HG03460 (cell line): Measurements from ENCODE around the gene GAL3ST2.
"Not testable (repeated sequence)": the region's sequence is repeated elsewhere in the genome, so short reads cannot be mapped to it uniquely, and the experiment has no call there.

ENCODE experiments used
- ATAC-seq: cut with Tn5 transposase; IDR thresholded peaks from one replicate; pipeline ENCODE4 v1.9.1; 2021; ENCODE audit not compliant: unreplicated experiment

Gene GAL3ST2

GRCh38 chr2:241791385-241791784 is 14.8 kb downstream of the GAL3ST2 start:
- ATAC-seq = not testable (repeated sequence)

- ATAC-seq = no peak
Observed at GRCh38 chr2:241793385-241793784, 16.8 kb downstream of the GAL3ST2 start.

- no peak for ATAC-seq
Observed at GRCh38 chr2:241794250-241794823, 17.7 kb downstream of the GAL3ST2 start.

GRCh38 chr2:241795021-241795999 is 18.7 kb downstream of the GAL3ST2 start:
- ATAC-seq = no peak

- no peak for ATAC-seq
Observed at GRCh38 chr2:241796209-241796608, 19.6 kb downstream of the GAL3ST2 start.

- no peak for ATAC-seq
Observed at GRCh38 chr2:241796610-241797138, 20.1 kb downstream of the GAL3ST2 start.

GRCh38 chr2:241797441-241798080 is 20.9 kb downstream of the GAL3ST2 start:
- no peak for ATAC-seq

- no peak for ATAC-seq
Observed at GRCh38 chr2:241798081-241798630, 21.5 kb downstream of the GAL3ST2 start.

GRCh38 chr2:241798631-241799521 is 22.3 kb downstream of the GAL3ST2 start:
- no peak for ATAC-seq

GRCh38 chr2:241799522-241800197 is 23.0 kb downstream of the GAL3ST2 start:
- no peak for ATAC-seq

GRCh38 chr2:241800198-241800903 is 23.7 kb downstream of the GAL3ST2 start:
- not testable (repeated sequence) for ATAC-seq

GRCh38 chr2:241801611-241802420 is 25.2 kb downstream of the GAL3ST2 start:
- no peak for ATAC-seq

GRCh38 chr2:241802421-241803318 is 26.0 kb downstream of the GAL3ST2 start:
- no peak for ATAC-seq

- peak; percentile 64 for ATAC-seq
Observed at GRCh38 chr2:241803387-241804325, 27.0 kb downstream of the GAL3ST2 start.

- no peak for ATAC-seq
Observed at GRCh38 chr2:241804326-241805229, 28.0 kb downstream of the GAL3ST2 start.
